NCI-H2107 treated with DMSO at 0.1 percent for 48 hours (cell line): ENCODE results near the gene ATXN10.
A peak's percentile ranks its signal among the peaks of the same experiment; 100 is the strongest.
"Not testable (repeated sequence)": the region's sequence is repeated elsewhere in the genome, so short reads cannot be mapped to it uniquely, and the experiment has no call there.

ENCODE experiments used
- DNase-seq: peaks from one replicate; lab custom pipeline; 2025; ENCODE audit not compliant: unreplicated experiment; lab: John Stamatoyannopoulos, UW

The ATXN10 gene, protein sequence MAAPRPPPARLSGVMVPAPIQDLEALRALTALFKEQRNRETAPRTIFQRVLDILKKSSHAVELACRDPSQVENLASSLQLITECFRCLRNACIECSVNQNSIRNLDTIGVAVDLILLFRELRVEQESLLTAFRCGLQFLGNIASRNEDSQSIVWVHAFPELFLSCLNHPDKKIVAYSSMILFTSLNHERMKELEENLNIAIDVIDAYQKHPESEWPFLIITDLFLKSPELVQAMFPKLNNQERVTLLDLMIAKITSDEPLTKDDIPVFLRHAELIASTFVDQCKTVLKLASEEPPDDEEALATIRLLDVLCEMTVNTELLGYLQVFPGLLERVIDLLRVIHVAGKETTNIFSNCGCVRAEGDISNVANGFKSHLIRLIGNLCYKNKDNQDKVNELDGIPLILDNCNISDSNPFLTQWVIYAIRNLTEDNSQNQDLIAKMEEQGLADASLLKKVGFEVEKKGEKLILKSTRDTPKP

DNA sequence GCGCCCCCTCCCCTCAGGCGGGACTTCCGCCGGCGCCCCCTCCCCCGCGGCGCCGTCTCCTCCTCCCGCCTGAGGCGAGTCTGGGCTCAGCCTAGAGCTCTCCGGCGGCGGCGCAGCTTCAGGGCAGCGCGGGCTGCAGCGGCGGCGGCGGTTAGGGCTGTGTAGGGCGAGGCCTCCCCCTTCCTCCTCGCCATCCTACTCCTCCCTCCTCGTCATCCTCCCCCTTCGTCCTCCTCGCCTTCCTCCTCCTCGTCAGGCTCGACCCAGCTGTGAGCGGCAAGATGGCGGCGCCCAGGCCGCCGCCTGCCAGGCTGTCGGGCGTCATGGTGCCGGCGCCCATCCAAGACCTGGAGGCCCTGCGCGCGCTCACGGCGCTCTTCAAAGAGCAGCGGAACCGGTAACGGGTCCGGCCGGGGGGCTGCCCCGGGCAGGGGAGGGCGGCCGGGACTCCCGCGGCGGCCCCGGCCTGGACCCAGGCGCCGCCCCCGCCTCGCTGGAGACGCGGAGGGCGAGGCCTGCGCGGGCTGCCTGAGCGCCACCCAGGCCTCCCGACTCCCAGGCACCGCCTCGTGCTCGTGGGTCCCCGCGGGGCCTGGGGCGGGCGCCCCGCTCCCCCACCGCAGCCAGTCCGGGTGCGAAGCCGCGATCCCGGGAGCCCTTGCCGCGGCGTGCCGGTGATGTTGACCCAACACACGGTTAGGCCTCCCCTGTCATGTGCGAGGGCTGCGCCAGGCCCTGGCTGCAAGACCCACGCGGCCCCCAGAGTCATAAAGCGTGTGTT is at the start of gene ATXN10:
ATXN10 (plus strand) TSS at position 52 of the 781 bp plus-strand sequence; CDS start at position 282, 230 bp downstream.
- DNase-seq = peak; percentile 18

DNA sequence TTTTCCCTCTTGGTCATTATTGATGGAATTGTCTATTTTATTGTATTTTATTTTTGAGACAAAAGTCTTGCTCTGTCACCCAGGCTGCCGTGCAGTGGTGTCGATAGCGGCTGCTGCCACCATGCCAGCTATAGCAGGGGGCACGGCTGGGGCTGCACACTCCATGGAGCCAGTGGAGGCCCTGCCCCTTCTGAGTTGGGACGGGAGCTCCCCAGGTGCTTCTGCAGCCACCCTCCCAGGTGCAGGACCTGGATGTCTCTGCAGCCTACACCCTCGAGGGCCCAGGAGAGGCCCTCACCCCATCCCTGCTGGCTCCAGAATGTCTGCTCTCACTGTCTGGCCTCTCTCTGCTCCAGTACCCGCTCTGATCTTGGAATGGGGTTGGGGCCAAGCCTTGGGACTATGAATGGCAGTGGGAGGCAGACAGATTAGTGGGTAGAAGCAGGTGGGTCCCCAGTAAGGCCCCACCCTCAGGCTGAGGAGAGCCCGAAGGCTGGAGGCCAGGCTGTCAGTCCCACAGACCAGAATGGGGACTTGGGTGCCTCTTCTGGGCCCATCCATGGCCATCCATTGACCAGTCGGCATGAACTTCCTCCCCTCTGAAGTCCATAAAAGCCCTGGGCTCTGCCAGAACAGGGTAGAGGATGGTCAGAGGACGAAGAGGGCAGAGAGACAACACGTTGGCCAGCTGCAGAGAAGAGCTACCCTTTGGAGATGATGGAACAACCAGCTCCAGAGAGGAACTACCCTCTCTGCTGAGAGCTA is 49.6 kb upstream of the ATXN10 start:
- no peak for DNase-seq

DNA sequence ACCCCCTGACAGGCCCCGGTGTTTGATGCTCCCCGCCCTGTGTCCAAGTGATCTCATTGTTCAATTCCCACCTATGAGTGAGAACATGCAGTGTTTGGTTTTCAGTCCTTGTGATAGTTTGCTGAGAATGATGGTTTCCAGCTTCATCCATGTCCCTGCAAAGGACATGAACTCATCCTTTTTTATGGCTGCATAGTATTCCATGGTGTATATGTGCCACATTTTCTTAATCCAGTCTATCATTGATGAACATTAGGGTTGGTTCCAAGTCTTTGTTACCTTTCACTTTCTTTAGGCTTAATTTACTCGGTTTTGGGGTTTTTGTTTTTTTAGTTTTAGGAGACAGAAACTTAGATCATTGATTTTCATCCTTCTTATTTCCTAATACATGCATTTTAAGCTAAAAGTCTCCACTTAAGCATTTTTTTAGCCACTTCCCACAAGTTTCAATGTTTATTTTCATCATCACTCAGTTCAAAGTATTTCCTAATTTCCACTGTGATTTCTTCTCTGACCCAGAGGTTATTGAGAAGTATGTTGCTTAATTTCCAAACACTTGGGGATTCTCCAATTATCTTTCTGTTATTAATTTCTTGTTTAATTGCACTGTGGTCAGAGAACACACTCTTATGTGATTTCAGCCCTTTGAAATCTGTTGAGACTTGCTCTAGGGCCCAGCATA is 48.0 kb upstream of the ATXN10 start:
- not testable (repeated sequence) for DNase-seq

DNA sequence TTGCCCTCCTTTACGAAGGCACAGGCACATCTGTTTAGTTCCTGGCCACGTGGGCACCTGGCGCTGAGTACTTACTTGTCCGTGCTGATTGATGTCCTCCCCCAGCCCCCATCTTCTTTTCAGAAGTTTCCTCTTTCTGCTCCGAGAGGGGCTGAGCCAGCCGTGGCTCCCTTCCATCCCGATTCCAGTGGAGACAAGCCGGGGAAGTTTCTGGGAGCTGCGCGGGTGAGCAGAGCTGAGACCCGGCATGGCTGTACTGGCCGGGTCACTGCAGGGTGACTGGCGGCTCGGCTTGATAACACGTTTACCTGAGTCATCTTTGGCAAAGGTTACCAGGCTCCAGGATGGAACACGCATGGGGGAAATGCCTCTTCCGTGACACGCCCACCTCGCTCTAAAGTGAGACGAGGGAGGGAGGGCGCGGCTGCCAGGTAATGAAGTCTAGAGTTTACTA is 45.4 kb upstream of the ATXN10 start:
- DNase-seq = no peak

DNA sequence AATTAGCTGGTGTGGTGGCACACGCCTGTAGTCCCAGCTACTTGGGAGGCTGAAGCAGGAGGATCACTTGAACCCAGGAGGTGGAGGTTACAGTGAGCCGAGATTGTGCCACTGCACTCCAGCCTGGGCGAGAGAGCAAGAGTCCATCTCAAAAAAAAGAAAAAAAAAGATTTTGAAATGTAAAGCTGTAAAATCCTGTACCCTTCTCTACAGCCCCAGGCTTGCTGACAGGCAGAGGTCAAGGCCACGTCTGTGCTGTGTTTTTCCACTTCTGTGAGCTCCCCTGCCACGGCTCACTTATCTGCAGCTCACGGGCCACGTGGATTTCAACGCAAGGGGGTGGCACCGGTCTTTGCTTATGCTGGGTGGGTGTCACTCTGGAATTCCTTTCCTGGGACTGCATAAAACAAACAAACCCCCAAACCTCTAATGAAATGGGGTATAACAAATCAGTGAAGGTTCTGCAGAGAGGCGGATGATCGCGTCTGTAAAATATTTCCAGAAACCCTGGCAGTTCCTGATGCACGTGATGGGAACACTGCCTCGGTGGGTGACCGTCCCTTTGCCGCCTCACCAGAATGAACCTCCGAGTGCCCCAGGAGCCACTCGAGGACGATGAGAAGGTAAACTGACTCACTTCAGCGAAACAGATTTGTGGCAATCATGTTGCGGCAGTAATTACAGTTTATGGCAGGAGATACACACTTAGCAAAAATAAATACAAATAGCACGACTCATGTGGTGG is 44.0 kb upstream of the ATXN10 start:
- DNase-seq = no peak

DNA sequence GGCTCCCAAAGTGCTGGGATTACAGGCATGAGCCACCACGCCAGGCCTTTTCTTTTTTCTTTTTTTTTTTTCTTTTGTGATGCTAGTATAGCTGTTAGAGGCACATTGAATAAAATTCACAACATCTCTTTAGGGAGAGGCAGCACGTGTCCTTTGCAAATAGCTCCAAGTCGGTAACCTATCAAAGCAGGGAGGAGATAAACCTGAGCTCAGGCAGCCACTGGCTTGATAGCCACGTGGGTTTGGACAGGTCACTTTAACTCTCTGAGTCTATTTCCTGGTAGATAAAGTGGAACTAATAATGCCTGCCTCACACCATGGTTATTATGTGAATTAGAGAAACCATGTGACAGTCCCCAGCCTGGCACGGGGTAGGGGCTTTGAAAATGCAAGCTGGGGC is 43.1 kb upstream of the ATXN10 start:
- no peak for DNase-seq

DNA sequence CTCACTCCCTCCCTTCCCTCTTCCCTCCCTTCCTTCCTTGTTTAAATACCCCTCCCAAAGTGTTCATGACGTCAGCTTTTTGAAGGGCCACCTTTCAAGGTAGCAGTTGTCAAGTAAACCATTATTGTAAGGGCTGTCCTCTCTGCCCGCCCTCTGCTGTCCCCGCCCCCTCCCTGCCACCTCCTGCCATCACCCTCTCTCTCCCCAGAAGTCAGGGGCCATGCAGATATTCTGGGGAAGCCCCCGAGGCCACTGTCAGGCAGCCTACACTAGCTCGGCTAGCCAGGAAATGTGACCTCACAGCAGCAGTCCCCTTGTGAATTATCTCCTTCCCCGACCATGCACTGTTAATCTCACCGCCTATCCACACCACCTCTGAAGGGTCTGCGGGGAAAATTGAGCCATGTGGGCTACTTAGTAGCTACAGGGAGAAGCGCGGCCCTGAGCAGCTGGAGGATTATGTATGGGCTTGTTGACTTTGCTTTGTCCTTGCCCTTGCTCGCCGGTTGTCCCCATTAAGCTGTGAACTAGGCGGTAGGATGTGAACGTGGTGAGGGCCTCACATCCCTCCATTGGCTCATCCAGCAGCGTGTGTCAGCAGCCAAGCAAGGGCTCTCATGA is 42.1 kb upstream of the ATXN10 start:
- peak; percentile 16 for DNase-seq

DNA sequence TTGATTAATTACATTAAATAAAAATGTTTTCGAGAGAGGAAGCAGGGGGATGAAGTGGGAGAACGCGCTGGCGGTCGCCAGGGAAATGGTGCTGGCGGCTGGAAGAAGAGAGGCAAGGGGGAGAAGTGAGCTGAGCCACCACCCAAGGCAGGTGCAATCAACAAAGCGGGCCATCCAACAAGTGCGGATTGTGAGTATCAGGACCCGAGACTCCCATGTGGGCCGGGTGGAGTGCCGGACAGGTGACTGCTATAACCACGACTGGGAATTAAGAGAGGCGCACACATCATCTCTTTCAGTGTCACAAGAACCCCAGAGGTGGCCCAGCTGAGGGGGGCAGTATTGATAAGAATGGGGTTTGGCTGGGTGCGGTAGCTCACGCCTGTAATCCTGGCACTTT is 41.2 kb upstream of the ATXN10 start:
- DNase-seq = no peak

DNA sequence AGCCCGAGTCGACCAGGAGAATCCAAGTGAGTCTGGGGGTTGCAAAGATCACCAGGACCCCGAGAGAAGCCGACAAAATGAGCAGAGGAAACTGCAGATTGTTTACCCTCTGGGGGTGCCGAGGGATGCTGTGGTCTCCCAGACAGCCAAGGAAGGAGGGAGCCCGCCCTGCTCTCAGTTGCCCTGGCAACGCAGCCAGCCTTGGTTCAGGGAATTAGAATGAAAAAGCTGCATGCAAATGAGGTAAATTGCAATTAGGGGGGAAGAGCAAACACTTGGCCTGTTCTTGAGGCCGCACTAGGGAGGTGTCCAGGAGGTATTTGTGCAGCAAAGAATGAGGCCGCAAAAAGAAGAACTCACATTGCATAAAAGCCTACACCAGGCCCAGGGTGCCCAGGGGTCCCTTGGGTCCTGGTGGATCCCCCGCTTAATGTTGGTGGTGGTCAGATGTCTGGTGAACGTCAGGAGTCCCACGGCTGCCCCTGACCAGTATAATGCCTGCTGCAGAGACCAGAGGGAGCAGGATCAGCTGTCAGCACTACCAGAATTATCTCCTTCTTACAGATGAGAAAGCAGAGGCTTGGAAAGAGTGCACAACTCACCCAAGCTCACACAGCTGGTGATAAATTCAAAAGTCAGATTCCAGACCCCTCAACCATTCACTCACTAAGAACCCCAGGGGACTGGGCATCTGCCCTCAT is 40.3 kb upstream of the ATXN10 start:
- DNase-seq = no peak

DNA sequence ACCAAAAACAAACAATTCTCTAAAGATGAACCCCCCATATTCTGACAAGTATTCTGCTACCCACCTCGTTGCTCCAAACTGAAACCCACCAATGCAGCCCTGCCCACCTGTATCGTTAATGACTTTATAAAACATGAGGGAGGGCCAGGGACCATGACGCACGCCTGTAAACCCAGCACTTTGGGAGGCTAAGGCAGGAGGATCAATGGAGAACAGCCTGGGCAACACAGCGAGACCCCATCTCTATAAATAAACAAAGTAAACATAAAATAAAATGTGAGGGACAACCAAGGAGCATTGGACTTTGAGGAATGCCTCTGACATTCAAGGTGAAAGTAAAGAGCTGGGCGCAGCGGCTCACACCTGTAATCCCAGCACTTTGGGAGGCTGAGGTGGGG is 39.8 kb upstream of the ATXN10 start:
- DNase-seq = no peak

DNA sequence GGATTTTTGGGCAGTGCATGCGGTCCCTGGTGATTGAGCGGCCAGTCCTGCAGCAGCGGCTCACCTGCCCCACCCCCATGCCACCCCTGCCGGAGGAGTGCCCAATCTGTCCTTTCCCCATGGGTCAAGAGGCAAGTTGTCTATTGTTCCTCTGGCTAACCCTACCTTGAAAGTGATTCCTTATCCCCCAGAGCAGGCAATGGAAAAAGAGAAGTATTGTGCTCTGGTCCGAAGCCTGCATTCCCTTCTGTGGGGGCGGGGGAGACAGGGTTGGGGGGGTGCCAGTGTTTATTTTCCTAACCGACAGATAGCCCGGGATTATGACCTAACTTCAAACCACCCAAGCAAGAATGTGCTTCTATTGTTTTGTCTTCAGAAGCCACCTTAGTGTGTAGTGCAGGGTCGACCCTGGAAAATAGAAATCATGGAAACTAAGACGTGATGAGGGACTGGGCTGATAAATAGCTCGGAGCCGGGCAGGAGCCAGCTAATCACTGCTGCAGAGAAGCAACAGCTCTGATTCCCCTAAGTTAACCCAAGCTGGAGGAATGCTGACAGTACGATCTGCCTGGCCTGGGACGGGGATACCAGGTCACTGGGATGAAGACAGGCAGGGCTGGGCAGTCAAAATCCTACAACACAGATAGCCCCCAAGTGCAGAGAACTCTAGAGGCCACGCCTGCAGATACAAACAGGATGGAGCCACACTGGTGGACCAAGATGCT is 38.7 kb upstream of the ATXN10 start:
- no peak for DNase-seq

DNA sequence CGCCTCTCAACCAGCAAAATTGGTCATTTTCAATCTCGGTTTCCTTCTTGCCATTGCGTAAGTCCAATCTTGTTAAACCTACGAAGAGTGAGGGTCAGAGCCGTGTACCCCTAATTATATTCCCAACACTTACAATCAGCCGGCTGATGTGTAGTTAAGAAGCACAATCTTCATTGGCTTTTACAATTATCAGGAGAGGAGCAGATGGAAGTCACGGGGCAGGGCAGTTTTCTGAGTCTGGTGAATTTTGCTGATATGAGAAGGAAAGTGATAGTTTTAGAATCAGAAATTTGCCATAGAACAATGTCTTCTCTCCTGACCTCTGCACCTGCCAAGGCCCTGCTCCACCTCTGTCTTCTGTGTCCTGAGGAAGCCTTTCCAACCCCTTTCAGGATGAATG is 35.0 kb upstream of the ATXN10 start:
- no peak for DNase-seq

DNA sequence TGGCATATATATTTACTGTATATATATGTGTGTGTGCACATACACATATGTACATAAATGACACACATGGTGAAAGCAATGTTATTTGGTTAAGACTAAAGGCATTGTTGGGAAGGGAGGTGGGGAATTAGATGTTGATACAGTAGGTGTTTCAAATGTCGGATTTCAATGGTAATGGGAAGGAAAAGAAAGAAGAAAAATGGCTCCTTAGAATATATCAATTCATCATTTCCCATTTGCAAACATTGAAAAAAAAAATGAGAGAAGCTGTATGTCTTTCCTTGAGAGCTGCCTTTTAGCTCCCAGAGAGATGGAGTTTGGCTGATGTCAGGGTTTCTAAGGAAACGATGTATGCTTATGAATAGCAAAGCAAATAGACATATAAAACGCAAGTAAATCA is 33.4 kb upstream of the ATXN10 start:
- DNase-seq = no peak

DNA sequence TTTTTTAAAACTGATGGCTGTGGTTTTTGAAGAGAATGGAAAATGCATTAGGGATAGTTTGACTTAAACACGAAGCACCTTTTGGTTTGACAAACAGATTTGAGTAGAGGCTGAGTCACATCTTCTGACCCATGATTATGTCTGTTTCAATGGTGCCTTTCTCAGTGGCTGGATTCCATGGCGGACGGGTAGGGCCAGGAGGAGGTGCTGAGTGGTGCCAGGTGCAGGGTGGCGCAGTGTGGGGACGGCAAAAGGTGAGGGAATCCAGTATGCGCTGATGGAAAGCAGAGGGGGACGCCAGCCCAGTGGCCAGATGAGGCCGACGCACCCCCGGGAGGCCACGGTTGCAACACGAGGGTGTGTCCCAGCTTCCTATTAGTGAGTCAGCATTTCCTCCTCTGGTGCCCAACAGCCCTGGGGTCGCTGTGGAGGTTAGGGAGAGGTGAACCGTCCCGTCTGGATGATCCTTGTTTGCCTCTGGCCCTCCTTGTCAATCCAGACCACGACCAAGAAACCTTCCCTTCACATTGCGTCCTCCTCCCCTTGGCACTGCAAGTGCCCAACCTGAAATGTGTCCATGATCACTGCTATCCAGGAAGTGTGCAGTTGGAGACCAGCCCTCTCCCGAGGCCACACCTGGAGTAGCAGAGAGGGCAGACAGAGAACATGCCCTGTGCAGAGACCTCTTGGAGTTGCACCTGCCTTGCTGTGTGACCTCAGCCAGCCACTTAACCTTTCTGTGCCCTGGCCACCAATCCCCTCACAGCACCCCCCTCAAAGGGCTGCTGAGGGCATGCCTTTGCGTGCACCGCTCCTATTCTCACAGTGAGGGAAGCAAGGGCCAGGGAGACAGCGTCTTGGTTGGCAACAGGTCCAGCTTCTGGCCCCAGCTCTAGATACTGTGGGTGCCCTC is 32.5 kb upstream of the ATXN10 start:
- peak; percentile 75 for DNase-seq

DNA sequence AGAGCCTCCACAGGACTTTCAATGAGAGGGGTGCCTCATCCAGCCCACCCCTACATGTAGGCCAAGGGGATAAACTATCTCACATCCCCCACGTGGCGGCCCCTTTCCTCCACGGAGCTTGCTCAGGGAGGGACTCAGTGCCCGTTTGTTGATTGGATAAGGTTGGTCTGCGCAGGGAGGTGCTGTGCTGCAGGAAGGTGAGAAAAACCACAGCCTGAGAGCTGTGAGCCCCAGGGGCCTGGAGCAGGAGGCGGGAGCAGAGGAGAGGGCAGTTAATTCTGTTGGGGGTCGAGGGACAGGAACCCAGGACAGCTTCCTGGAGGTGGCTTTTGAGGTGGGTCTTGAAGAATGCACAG is 31.9 kb upstream of the ATXN10 start:
- no peak for DNase-seq

DNA sequence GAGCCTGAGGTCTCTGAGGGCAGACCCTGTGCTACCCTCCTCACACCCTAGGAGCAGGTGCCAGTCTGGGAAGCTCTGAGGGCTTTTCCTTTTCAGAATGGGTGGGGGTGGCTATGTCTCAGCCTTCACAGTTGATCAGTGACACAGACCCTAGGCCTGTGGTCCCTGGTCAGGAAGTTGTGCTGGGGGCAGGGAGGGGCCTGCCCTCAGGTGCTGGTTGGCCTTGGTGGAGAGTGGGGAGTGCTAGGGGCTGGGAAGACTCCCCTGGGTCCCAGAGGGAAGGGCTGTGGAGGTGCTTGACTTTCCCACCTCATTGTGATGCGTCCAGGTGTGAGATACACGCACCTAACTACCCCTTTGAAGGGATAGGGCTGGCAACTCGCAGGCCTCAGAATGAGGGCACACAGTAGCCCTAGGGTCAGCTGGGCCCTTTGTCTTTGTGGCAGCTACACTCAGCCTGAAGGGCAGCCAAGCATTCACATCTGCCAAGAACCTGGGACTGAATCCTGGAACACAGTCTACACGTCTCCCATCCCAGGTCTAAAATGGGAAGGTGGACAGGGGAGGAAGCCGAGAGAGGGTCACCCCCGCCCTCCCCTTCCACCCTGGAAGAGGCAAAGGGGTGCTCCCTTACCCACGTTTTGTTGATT is 31.2 kb upstream of the ATXN10 start:
- no peak for DNase-seq
